Gastrocnemius medialis (tissue), 4 donors: ENCODE data around the gene TUB.

ENCODE experiments used
- CTCF ChIP-seq, 5 experiments: fragments of 450-650 bp in 3 of 5; fragments of 200-600 bp in 2 of 5; sonication (generic) in 2 of 5; IDR thresholded peaks in 4 of 5; conservative IDR thresholded peaks in 1 of 5; 1 replicate in 4 of 5; 2 replicates in 1 of 5; pipeline ENCODE4 v1.5.1; 2016 to 2019; ENCODE audit warnings: antibody characterized with exemption in 5 of 5, mild to moderate bottlenecking in 3 of 5, moderate library complexity in 3 of 5
- POLR2A ChIP-seq, 2 donors: fragments of 450-650 bp; IDR thresholded peaks; one replicate each; pipeline ENCODE4 v1.6.1; 2017; ENCODE audit warnings: antibody characterized with exemption in 2 of 2, mild to moderate bottlenecking in 2 of 2, moderate library complexity in 2 of 2

- no peak for TF ChIP-seq CTCF (IDR thresholded peaks at IDR 0.05 in 4 of 5, conservative IDR thresholded peaks at IDR 0.05 in 1 of 5)
- TF ChIP-seq POLR2A (IDR thresholded peaks at IDR 0.05), result no peak
Measured at GRCh38 chr11:8087756-8088155, 6.7 kb downstream of the TUB start.
